ENCODE results near the gene MITD1. TPM values are rescaled to one million over a fixed set of nuclear protein-coding genes. Genes with fewer than 3 reads are reported as not detected.

MITD1 gene
- total and polyA plus RNA-seq, 2 experiments from 2014 or later, result 32.7 to 44.8 TPM

DNA sequence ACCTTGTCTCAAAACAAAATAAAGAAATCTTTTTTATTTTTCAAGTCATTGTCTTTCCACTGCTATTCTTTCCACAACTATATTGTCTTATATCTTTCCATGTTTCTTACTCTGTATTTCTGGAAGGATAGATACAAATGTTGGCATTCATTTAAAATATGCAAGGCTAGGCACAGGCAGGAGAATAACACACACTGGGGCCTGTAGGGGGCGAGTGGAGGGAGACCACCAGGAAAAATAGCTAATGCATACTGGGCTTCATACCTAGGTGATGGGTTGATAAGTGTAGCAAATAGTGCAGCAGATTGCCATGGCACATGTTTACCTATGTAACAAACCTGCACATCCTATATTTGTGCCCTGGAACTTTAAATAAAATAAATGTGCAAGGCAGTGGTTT is 9.7 kb upstream of the MITD1 start:
- WGBS (ENCODE audit: low lambda C conversion rate, missing lambda C conversion rate), result 82% methylated on average over 1 of the region's 1 CpG
- no peak overlapping the region for H3K4me2 ChIP-seq
- no peaks in the 10 kb centered on the region for H3K4me1 ChIP-seq (ENCODE audit: insufficient read depth)
- H3K9me2 ChIP-seq (replicated peaks; ENCODE audit: insufficient read depth), result no peaks in the 10 kb centered on the region
- no peak overlapping the region for H2AFZ ChIP-seq
- H3K36me3 ChIP-seq (replicated peaks; ENCODE audit: insufficient read depth, low read depth), result no peaks in the 10 kb centered on the region
- no peak for DNase-seq (ENCODE audit: low spot score)
- no peak overlapping the region for H3K27ac ChIP-seq
- H4K20me1 ChIP-seq (ENCODE audit: insufficient read depth, poor library complexity, severe bottlenecking), result no peaks in the 10 kb centered on the region
- no peaks in the 10 kb centered on the region for H3K9me3 ChIP-seq (ENCODE audit: low read depth)
- H3K27me3 ChIP-seq, result no peaks in the 10 kb centered on the region
- H3K79me2 ChIP-seq, result peaks cover 25% of the 10 kb centered on the region
- no peak overlapping the region for H3K4me3 ChIP-seq
- TF ChIP-seq EZH2phosphoT487 (IDR thresholded peaks at IDR 0.05; ENCODE audit: low read depth, severe bottlenecking, unreplicated experiment), result no peak
- TF ChIP-seq EZH2 (IDR thresholded peaks at IDR 0.05; ENCODE audit: borderline replicate concordance), result no peak
- TF ChIP-seq, protein P1, sequence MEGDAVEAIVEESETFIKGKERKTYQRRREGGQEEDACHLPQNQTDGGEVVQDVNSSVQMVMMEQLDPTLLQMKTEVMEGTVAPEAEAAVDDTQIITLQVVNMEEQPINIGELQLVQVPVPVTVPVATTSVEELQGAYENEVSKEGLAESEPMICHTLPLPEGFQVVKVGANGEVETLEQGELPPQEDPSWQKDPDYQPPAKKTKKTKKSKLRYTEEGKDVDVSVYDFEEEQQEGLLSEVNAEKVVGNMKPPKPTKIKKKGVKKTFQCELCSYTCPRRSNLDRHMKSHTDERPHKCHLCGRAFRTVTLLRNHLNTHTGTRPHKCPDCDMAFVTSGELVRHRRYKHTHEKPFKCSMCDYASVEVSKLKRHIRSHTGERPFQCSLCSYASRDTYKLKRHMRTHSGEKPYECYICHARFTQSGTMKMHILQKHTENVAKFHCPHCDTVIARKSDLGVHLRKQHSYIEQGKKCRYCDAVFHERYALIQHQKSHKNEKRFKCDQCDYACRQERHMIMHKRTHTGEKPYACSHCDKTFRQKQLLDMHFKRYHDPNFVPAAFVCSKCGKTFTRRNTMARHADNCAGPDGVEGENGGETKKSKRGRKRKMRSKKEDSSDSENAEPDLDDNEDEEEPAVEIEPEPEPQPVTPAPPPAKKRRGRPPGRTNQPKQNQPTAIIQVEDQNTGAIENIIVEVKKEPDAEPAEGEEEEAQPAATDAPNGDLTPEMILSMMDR (IDR thresholded peaks at IDR 0.05; ENCODE audit: poor library complexity), result no peak

DNA sequence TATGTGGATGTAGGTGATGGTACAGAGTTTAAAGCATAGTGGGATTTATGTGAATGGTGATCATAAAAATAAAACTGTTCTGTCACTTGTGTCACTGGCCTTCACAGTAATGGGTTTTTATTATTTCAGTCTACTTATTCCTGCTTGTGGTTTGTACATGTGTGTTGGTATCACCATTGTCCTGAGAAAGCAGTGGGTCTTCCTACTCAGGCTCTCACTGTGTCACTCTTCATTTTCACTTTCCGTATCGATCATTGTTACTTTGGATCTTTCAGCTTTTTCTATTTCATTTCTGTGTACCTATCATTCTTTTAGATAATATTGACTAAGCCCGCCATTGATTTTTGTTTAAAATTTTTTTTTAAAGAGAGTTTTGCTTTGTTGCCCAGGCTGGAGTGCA is 7.5 kb upstream of the MITD1 start:
- Histone ChIP-seq H2AFZ (no peak overlapping the region), H3K9me3 (ENCODE audit: low read depth) (no peaks in the 10 kb centered on the region), H3K79me2 (peaks cover 47% of the 10 kb centered on the region), H3K9me2 (replicated peaks; ENCODE audit: insufficient read depth) (no peaks in the 10 kb centered on the region), H3K4me2 (no peak overlapping the region), H3K36me3 (replicated peaks; ENCODE audit: insufficient read depth, low read depth) (no peaks in the 10 kb centered on the region), H3K4me1 (ENCODE audit: insufficient read depth) (no peaks in the 10 kb centered on the region), H3K27ac (no peak overlapping the region), H3K27me3 (no peaks in the 10 kb centered on the region), H4K20me1 (ENCODE audit: insufficient read depth, poor library complexity, severe bottlenecking) (no peaks in the 10 kb centered on the region), H3K4me3 (no peak overlapping the region)
- TF ChIP-seq, protein P1 (IDR thresholded peaks at IDR 0.05; ENCODE audit: poor library complexity), result no peak
- TF ChIP-seq EZH2phosphoT487 (IDR thresholded peaks at IDR 0.05; ENCODE audit: low read depth, severe bottlenecking, unreplicated experiment) (no peak), EZH2 (IDR thresholded peaks at IDR 0.05; ENCODE audit: borderline replicate concordance) (no peak)
- 96% methylated on average over 3 of the region's 3 CpGs for WGBS (ENCODE audit: low lambda C conversion rate, missing lambda C conversion rate)
- DNase-seq (ENCODE audit: low spot score), result no peak

DNA sequence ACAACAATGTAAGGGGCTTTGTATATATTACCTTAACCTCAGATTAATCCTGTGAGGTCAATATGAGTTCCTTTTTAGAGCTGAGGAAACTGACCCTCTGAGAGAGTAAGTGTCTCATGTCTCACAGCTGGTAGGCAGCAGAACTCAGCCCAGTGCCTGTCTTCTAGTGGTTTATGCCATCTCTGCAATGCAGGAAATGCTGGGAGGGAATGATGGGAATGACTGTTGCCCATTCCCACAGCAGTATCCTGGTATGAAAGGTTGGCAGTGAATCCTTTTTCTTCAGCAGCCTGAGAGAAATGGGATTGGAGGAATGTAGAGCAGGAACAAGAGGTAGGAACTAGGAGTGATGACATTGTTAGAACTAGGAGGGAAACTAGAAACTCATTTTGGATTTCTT is 6.2 kb upstream of the MITD1 start:
- H3K79me2 ChIP-seq, result peaks cover 60% of the 10 kb centered on the region
- TF ChIP-seq EZH2phosphoT487 (IDR thresholded peaks at IDR 0.05; ENCODE audit: low read depth, severe bottlenecking, unreplicated experiment) (no peak), EZH2 (IDR thresholded peaks at IDR 0.05; ENCODE audit: borderline replicate concordance) (no peak)
- TF ChIP-seq, protein P1 (IDR thresholded peaks at IDR 0.05; ENCODE audit: poor library complexity), result no peak
- no peak overlapping the region for H3K4me2 ChIP-seq

DNA sequence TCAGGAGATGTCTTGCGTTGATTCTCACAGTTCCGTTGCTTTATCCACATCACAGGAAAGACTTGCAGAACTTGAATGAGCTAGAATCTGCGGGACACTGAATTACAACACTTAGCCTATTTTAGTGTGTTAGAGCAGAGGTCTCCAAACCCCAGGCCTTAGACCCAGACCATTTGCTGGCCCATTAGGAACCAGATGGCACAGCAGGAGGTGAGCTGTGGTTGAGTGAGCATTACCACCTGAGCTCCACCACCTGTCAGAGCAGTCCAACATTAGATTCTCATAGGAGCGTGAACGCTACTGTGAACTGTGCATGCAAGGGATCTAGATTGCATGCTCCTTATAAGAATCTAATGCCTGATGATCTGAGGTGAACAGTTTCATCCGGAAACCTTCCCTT is 4.0 kb upstream of the MITD1 start:
- Histone ChIP-seq H3K36me3 (replicated peaks; ENCODE audit: insufficient read depth, low read depth) (no peaks in the 10 kb centered on the region), H2AFZ (no peak overlapping the region), H3K4me2 (no peak overlapping the region), H3K9me3 (ENCODE audit: low read depth) (no peaks in the 10 kb centered on the region), H3K4me3 (no peak overlapping the region), H4K20me1 (ENCODE audit: insufficient read depth, poor library complexity, severe bottlenecking) (no peaks in the 10 kb centered on the region), H3K9me2 (replicated peaks; ENCODE audit: insufficient read depth) (no peaks in the 10 kb centered on the region), H3K27ac (no peak overlapping the region), H3K79me2 (peaks cover 76% of the 10 kb centered on the region), H3K27me3 (no peaks in the 10 kb centered on the region), H3K4me1 (ENCODE audit: insufficient read depth) (peaks cover 14% of the 10 kb centered on the region)
- 89% methylated on average over 6 of the region's 6 CpGs for WGBS (ENCODE audit: low lambda C conversion rate, missing lambda C conversion rate)
- TF ChIP-seq EZH2 (IDR thresholded peaks at IDR 0.05; ENCODE audit: borderline replicate concordance) (no peak), EZH2phosphoT487 (IDR thresholded peaks at IDR 0.05; ENCODE audit: low read depth, severe bottlenecking, unreplicated experiment) (no peak)
- TF ChIP-seq, protein P1 (IDR thresholded peaks at IDR 0.05; ENCODE audit: poor library complexity), result no peak
- DNase-seq (ENCODE audit: low spot score), result no peak

More for the DNA sequence above, 6.2 kb upstream of the MITD1 start:
- Histone ChIP-seq H4K20me1 (ENCODE audit: insufficient read depth, poor library complexity, severe bottlenecking) (no peaks in the 10 kb centered on the region), H2AFZ (no peak overlapping the region), H3K9me2 (replicated peaks; ENCODE audit: insufficient read depth) (no peaks in the 10 kb centered on the region), H3K36me3 (replicated peaks; ENCODE audit: insufficient read depth, low read depth) (no peaks in the 10 kb centered on the region), H3K27me3 (no peaks in the 10 kb centered on the region), H3K4me1 (ENCODE audit: insufficient read depth) (peaks cover 10% of the 10 kb centered on the region), H3K9me3 (ENCODE audit: low read depth) (no peaks in the 10 kb centered on the region), H3K27ac (no peak overlapping the region), H3K4me3 (no peak overlapping the region)
- no peak for DNase-seq (ENCODE audit: low spot score)

All from hepatocyte (in vitro differentiated cells).